Measurements from ENCODE around the gene KIF22.
A peak's percentile ranks its signal among the peaks of the same experiment; 100 is the strongest.

The KIF22 gene

GRCh38 chr16:29842732-29843346 is 52.3 kb downstream of the KIF22 start:
- Histone ChIP-seq H3K4me3 (ENCODE audit: low read depth in 1 of 2, low read length in 1 of 2) (no peak overlapping the region), H3K27ac (no peak overlapping the region), H3K4me1 (ENCODE audit: control insufficient read depth in 1 of 2, insufficient read depth in 1 of 2, low read depth in 1 of 2, low read length in 1 of 2) (no peaks in the 10 kb centered on the region), H3K36me3 (peaks cover 100% of the 10 kb centered on the region), H3K9me3 (no peaks in the 10 kb centered on the region), H3K27me3 (no peaks in the 10 kb centered on the region)
- no peak for TF ChIP-seq CTCF (IDR thresholded peaks at IDR 0.05)

- Histone ChIP-seq H3K36me3 (peaks cover 99% of the 10 kb centered on the region), H3K9me3 (no peaks in the 10 kb centered on the region), H3K4me3 (ENCODE audit: low read depth in 1 of 2, low read length in 1 of 2) (no peak overlapping the region), H3K27me3 (no peaks in the 10 kb centered on the region), H3K27ac (no peak overlapping the region), H3K4me1 (ENCODE audit: control insufficient read depth in 1 of 2, insufficient read depth in 1 of 2, low read depth in 1 of 2, low read length in 1 of 2) (no peaks in the 10 kb centered on the region)
- no peak for TF ChIP-seq CTCF (IDR thresholded peaks at IDR 0.05)
These were observed 53.4 kb downstream of the KIF22 start for GRCh38 chr16:29843931-29844330.

GRCh38 chr16:29844575-29845331 is 54.2 kb downstream of the KIF22 start:
- H3K9me3 ChIP-seq: no peaks in the 10 kb centered on the region
- no peak for TF ChIP-seq CTCF (IDR thresholded peaks at IDR 0.05)
- H3K27ac ChIP-seq: no peak overlapping the region
- no peak overlapping the region for H3K4me3 ChIP-seq (ENCODE audit: low read depth in 1 of 2, low read length in 1 of 2)
- peaks cover 96% of the 10 kb centered on the region for H3K36me3 ChIP-seq
- H3K27me3 ChIP-seq: no peaks in the 10 kb centered on the region
- no peaks in the 10 kb centered on the region for H3K4me1 ChIP-seq (ENCODE audit: control insufficient read depth in 1 of 2, insufficient read depth in 1 of 2, low read depth in 1 of 2, low read length in 1 of 2)

- Histone ChIP-seq H3K27ac (no peak overlapping the region), H3K36me3 (peaks cover 93% of the 10 kb centered on the region), H3K4me1 (ENCODE audit: control insufficient read depth in 1 of 2, insufficient read depth in 1 of 2, low read depth in 1 of 2, low read length in 1 of 2) (no peaks in the 10 kb centered on the region), H3K27me3 (no peaks in the 10 kb centered on the region), H3K9me3 (no peaks in the 10 kb centered on the region), H3K4me3 (ENCODE audit: low read depth in 1 of 2, low read length in 1 of 2) (no peak overlapping the region)
- no peak for TF ChIP-seq CTCF (IDR thresholded peaks at IDR 0.05)
These were observed 55.1 kb downstream of the KIF22 start for GRCh38 chr16:29845656-29846055.

GRCh38 chr16:29848420-29849297 is 58.1 kb downstream of the KIF22 start:
- TF ChIP-seq CTCF (IDR thresholded peaks at IDR 0.05): peak; percentile 84
- no peaks in the 10 kb centered on the region for H3K27me3 ChIP-seq
- no peak overlapping the region for H3K4me3 ChIP-seq (ENCODE audit: low read depth in 1 of 2, low read length in 1 of 2)
- H3K36me3 ChIP-seq: peaks cover 63% of the 10 kb centered on the region
- H3K4me1 ChIP-seq (ENCODE audit: control insufficient read depth in 1 of 2, insufficient read depth in 1 of 2, low read depth in 1 of 2, low read length in 1 of 2): no peaks in the 10 kb centered on the region
- peak overlapping the region; percentile 7 for H3K27ac ChIP-seq
- no peaks in the 10 kb centered on the region for H3K9me3 ChIP-seq

All from neutrophil (primary cell).